ENCODE data around the gene CPNE6. TPM values are rescaled to one million over a fixed set of nuclear protein-coding genes. Genes with fewer than 3 reads are reported as not detected.

Gene CPNE6
- total RNA-seq, 4 donors from 2014 or later: 0.29 TPM; not detected in 3

DNA sequence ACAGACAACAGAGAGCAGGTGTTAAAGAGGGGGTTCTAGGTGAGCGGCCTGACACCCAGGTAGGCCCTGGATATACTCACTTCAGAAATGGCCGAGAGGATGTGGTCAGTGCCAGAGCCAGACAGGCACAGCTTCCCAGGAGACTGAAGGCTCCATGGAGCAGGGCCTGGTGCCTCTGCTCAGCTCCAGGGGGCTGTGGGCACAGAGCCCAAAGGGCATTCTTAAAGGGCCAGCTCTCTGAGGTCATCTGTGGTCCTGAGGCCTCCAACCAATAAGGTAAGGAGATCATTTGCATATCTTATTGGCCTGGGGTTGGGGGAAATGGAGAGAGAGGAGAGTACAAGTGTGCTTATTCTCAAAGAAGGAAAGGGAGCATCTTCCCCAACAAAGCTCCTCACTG lies 13.1 kb downstream of the CPNE6 start:
- no peak for TF ChIP-seq POLR2A (IDR thresholded peaks at IDR 0.05)
- TF ChIP-seq CTCF (IDR thresholded peaks at IDR 0.05): no peak
- no peaks in the 10 kb centered on the region for H3K9me3 ChIP-seq
- intact Hi-C loops (cut with DNase I): no loop called here
- no peaks in the 10 kb centered on the region for H3K36me3 ChIP-seq
- H3K27ac ChIP-seq: no peak overlapping the region
- DNase-seq: no peak
- H3K4me1 ChIP-seq: peaks cover 7 to 15% of the 10 kb centered on the region in 2 donors
- H3K4me3 ChIP-seq (replicated peaks in 1 of 3): no peak overlapping the region
- H3K27me3 ChIP-seq: no peaks in the 10 kb centered on the region
- 88% methylated on average over 2 of the region's 2 CpGs for WGBS, 2 donors

- Histone ChIP-seq H3K36me3 (no peaks in the 10 kb centered on the region), H3K4me3 (replicated peaks in 1 of 3) (no peak overlapping the region), H3K27ac (no peak overlapping the region), H3K4me1 (peaks cover 7 to 15% of the 10 kb centered on the region in 2 donors), H3K27me3 (no peaks in the 10 kb centered on the region), H3K9me3 (no peaks in the 10 kb centered on the region)
- no peak for TF ChIP-seq POLR2A (IDR thresholded peaks at IDR 0.05)
- no peak for TF ChIP-seq CTCF (IDR thresholded peaks at IDR 0.05)
- intact Hi-C loops (cut with DNase I): no loop called here
- DNase-seq: no peak
- WGBS, 2 donors: 95% methylated on average over 3 of the region's 3 CpGs
Measured at GRCh38 chr14:24085215-24085614, 13.9 kb downstream of the CPNE6 start.

GRCh38 chr14:24086193-24086955 lies 15.0 kb downstream of the CPNE6 start:
- Histone ChIP-seq H3K27me3 (no peaks in the 10 kb centered on the region), H3K36me3 (no peaks in the 10 kb centered on the region), H3K4me3 (replicated peaks in 1 of 3) (no peak overlapping the region), H3K9me3 (no peaks in the 10 kb centered on the region), H3K27ac (no peak overlapping the region), H3K4me1 (peaks cover 0 to 9% of the 10 kb centered on the region in 2 donors)
- DNase-seq: no peak
- TF ChIP-seq CTCF (IDR thresholded peaks at IDR 0.05) (no peak), POLR2A (IDR thresholded peaks at IDR 0.05) (no peak)
- intact Hi-C loops (cut with DNase I): no loop called here
- 72 to 80% methylated on average over 3 of the region's 3 CpGs for WGBS, 2 donors

- H3K9me3 ChIP-seq: no peaks in the 10 kb centered on the region
- intact Hi-C loops (cut with DNase I): no loop called here
- no peak overlapping the region for H3K27ac ChIP-seq
- H3K27me3 ChIP-seq: no peaks in the 10 kb centered on the region
- WGBS, 2 donors: 92 to 93% methylated on average over 1 of the region's 1 CpG
- TF ChIP-seq CTCF (IDR thresholded peaks at IDR 0.05) (no peak), POLR2A (IDR thresholded peaks at IDR 0.05) (no peak)
- H3K4me3 ChIP-seq (replicated peaks in 1 of 3): no peak overlapping the region
- peaks cover 0 to 3% of the 10 kb centered on the region in 2 donors for H3K4me1 ChIP-seq
- no peaks in the 10 kb centered on the region for H3K36me3 ChIP-seq
- no peak for DNase-seq
Measured at GRCh38 chr14:24087004-24087403, 15.6 kb downstream of the CPNE6 start.

DNA sequence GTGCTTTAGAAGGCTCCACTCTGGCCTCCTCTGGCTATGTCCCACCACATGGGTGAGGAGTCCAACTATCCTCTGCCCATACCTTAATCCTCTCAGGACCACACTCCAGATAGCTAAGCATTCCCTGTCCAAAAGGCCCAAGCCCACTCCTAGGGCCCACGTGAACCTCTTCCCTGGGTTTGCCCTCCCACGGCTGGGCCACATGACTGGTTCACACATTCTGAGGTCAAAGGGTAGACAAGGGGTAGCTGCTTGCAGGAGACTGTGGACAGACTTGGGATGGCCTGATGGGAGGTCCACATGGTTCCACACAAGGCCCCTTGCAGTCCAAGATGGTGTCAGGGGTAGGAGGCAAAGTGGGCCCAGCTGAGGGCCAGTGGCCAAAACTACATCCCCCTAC lies 16.7 kb downstream of the CPNE6 start:
- intact Hi-C loops (cut with DNase I): no loop called here
- TF ChIP-seq POLR2A (IDR thresholded peaks at IDR 0.05): no peak
- peaks cover 0 to 9% of the 10 kb centered on the region in 2 donors for H3K4me1 ChIP-seq
- no peaks in the 10 kb centered on the region for H3K9me3 ChIP-seq
- WGBS, 2 donors: 89% methylated on average over 2 of the region's 2 CpGs; no CpG with 5 or more reads in 1 of the 2 donors
- no peak for DNase-seq
- no peak overlapping the region for H3K4me3 ChIP-seq (replicated peaks in 1 of 3)
- H3K36me3 ChIP-seq: no peaks in the 10 kb centered on the region
- no peaks in the 10 kb centered on the region for H3K27me3 ChIP-seq
- H3K27ac ChIP-seq: no peak overlapping the region
